Type B pancreatic cell (in vitro differentiated cells): ENCODE results near the gene FTHL17. TPM values are rescaled to one million over a fixed set of nuclear protein-coding genes. Genes with fewer than 3 reads are reported as not detected.

Experiments used
- DNase-seq: peaks from one replicate; pipeline ENCODE4 v3.0.0; 2021; ENCODE audit warnings: mixed read lengths; ENCODE audit not compliant: unreplicated experiment; ENCODE audit errors: extremely low spot score
- H3K27ac Mint-ChIP-seq: 2 replicates; pipeline ENCODE4 v1.8.0; 2021; ENCODE audit warnings: mild to moderate bottlenecking, mixed read lengths
- H3K27me3 Mint-ChIP-seq: 2 replicates; pipeline ENCODE4 v1.8.0; 2021; ENCODE audit warnings: mixed read lengths
- H3K36me3 Mint-ChIP-seq: 2 replicates; pipeline ENCODE4 v1.8.0; 2021; ENCODE audit warnings: mixed read lengths
- H3K4me1 Mint-ChIP-seq: one replicate; pipeline ENCODE4 v1.8.0; 2021; ENCODE audit warnings: mixed read lengths; ENCODE audit not compliant: unreplicated experiment
- H3K4me3 Mint-ChIP-seq: 2 replicates; pipeline ENCODE4 v1.8.0; 2021; ENCODE audit warnings: mild to moderate bottlenecking, mixed read lengths
- H3K9me3 Mint-ChIP-seq: 2 replicates; pipeline ENCODE4 v1.8.0; 2021; ENCODE audit warnings: mixed read lengths
- total RNA-seq: library from RNA; stranded (reverse); gene quantifications from 2 replicates; pipeline ENCODE4 v1.2.1, GENCODE V29; 2021; ENCODE audit warnings: low replicate concordance
- TF ChIP-seq, protein P1 (sequence below): fragments of 200-600 bp; sonication (generic); conservative IDR thresholded peaks from 2 replicates; pipeline ENCODE4 v1.5.0; 2021; ENCODE audit warnings: antibody characterized with exemption, mild to moderate bottlenecking

Gene FTHL17
- total RNA-seq, 1 donor from 2014 or later, result not detected

DNA sequence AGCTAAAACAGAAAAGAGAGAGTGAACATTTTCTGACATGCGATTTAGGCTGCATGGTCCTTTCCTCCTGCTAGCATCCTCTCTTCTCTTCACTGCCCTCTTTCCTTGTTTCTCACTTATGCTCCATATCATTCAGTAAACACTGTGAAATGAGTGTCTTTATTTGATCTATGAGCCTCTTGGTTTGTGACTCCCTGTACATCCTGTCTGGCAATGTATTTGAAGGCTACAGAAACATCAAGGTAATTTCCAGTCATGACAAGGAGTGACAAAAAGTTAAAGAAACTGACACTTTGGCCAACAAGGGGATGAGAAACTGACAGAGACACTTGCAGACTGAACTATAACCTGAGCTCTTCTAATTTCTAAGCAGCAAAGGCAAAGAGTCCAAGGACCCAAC, 8.7 kb downstream of the FTHL17 start:
- Mint-ChIP-seq H3K9me3 (no peaks in the 10 kb centered on the region), H3K27me3 (no peaks in the 10 kb centered on the region), H3K36me3 (no peaks in the 10 kb centered on the region), H3K4me1 (no peaks in the 10 kb centered on the region), H3K27ac (no peak overlapping the region), H3K4me3 (no peak overlapping the region)
- no peak for DNase-seq
- TF ChIP-seq, protein P1, sequence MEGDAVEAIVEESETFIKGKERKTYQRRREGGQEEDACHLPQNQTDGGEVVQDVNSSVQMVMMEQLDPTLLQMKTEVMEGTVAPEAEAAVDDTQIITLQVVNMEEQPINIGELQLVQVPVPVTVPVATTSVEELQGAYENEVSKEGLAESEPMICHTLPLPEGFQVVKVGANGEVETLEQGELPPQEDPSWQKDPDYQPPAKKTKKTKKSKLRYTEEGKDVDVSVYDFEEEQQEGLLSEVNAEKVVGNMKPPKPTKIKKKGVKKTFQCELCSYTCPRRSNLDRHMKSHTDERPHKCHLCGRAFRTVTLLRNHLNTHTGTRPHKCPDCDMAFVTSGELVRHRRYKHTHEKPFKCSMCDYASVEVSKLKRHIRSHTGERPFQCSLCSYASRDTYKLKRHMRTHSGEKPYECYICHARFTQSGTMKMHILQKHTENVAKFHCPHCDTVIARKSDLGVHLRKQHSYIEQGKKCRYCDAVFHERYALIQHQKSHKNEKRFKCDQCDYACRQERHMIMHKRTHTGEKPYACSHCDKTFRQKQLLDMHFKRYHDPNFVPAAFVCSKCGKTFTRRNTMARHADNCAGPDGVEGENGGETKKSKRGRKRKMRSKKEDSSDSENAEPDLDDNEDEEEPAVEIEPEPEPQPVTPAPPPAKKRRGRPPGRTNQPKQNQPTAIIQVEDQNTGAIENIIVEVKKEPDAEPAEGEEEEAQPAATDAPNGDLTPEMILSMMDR, result no peak

GRCh38 chrX:31061091-31061490, 10.8 kb downstream of the FTHL17 start:
- Mint-ChIP-seq H3K9me3 (no peaks in the 10 kb centered on the region), H3K4me3 (no peak overlapping the region)
- TF ChIP-seq, protein P1, result no peak

DNA sequence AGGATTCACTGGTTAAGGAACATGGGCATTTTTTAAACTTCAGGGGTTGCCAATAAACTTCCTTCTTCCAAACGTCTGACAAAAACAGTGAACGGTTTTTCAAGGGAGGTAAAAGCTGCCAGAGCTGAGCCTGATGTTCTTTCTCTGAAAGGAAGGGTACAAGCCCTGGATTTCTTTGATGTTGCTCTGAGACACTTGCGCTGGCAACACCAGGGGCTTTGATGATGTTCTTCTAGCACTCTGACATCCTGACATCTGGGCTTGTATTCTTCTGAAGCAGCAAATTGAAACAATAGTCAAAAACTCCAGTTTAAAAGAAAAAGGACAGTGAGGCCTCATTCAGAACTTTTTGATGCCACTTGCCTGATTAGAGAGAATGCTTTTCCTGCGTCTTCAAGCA, 11.8 kb downstream of the FTHL17 start:
- no peaks in the 10 kb centered on the region for H3K27me3 Mint-ChIP-seq
- H3K27ac Mint-ChIP-seq, result no peak overlapping the region
- no peaks in the 10 kb centered on the region for H3K36me3 Mint-ChIP-seq
- DNase-seq, result no peak
- TF ChIP-seq, protein P1, result no peak
- no peaks in the 10 kb centered on the region for H3K4me1 Mint-ChIP-seq
- no peak overlapping the region for H3K4me3 Mint-ChIP-seq
- no peaks in the 10 kb centered on the region for H3K9me3 Mint-ChIP-seq

More at GRCh38 chrX:31061091-31061490, 10.8 kb downstream of the FTHL17 start:
- no peaks in the 10 kb centered on the region for H3K36me3 Mint-ChIP-seq
- H3K27me3 Mint-ChIP-seq, result no peaks in the 10 kb centered on the region
- no peak overlapping the region for H3K27ac Mint-ChIP-seq
- no peak for DNase-seq
- H3K4me1 Mint-ChIP-seq, result no peaks in the 10 kb centered on the region

DNA sequence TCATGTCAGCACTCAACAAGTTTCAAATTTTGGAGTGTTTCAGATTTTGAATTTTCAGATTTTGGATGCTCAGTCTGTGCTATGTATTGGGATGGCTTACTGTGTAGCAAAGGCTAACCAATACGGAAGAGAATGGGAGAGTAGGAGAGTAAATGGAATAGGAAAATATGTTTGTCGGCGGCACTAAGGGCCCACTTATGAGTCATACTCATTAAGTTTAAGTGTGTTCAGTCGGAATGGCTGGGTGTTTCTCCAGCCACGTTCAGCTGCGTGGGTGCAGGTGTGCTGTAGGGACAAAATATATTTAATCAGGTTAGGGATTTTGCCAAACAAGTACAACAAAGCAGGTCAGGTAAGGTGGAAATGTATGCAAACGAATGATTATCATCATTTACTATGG, 13.6 kb downstream of the FTHL17 start:
- H3K4me1 Mint-ChIP-seq, result no peaks in the 10 kb centered on the region
- H3K4me3 Mint-ChIP-seq, result no peak overlapping the region
- H3K36me3 Mint-ChIP-seq, result no peaks in the 10 kb centered on the region
- no peaks in the 10 kb centered on the region for H3K27me3 Mint-ChIP-seq
- TF ChIP-seq, protein P1, result no peak
- no peaks in the 10 kb centered on the region for H3K9me3 Mint-ChIP-seq
- H3K27ac Mint-ChIP-seq, result no peak overlapping the region
- no peak for DNase-seq

DNA sequence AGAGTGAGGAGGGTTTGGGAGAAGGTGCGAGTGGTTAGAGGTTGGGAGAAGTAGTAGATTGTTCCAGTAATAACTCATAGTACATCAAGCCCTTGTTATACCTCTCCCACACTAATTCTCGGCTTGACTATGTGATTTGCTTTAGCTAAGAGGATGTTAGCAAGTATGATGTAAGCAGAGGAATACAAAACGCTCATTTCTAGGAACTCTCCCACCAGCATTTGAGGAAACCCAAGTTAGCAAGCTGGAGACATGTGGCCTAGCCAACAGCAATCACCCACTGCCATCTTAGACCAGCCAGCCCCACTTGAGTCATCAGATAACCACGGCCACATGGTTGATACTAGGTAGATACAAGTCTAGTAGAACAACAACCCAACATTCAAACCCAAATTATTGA, 14.2 kb downstream of the FTHL17 start:
- TF ChIP-seq, protein P1, result no peak
- Mint-ChIP-seq H3K27ac (no peak overlapping the region), H3K4me3 (no peak overlapping the region), H3K27me3 (no peaks in the 10 kb centered on the region), H3K9me3 (no peaks in the 10 kb centered on the region), H3K36me3 (no peaks in the 10 kb centered on the region), H3K4me1 (no peaks in the 10 kb centered on the region)
- no peak for DNase-seq

DNA sequence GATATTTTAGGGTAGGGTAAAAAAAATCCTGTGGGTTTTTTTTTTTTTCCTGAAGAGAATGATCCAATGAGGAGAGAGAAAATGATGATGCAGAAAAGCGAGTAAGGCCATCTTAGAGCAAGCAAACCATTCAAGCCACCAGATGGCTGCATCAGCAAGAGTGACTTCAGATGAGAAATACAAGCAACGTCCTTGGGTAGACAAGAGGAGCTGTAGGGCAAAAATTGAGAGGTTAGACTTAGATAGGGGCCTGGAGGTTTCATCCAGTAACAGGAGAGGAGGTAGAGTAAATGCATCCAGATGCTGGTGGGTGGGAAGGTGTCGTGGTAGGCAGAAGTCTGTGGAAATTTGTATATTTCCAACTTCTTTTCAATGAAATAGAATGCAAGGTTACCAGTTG, 14.6 kb downstream of the FTHL17 start:
- Mint-ChIP-seq H3K27me3 (no peaks in the 10 kb centered on the region), H3K4me1 (no peaks in the 10 kb centered on the region), H3K9me3 (no peaks in the 10 kb centered on the region), H3K27ac (no peak overlapping the region), H3K36me3 (no peaks in the 10 kb centered on the region), H3K4me3 (no peak overlapping the region)
- TF ChIP-seq, protein P1, result no peak
- no peak for DNase-seq
